ENCODE measurements around the gene TMEM18. TPM values are rescaled to one million over a fixed set of nuclear protein-coding genes. Genes with fewer than 3 reads are reported as not detected.

The TMEM18 gene
- total and polyA plus RNA-seq, 9 of the 15 experiments (the other 6 are each of a cell fraction or from before 2014, with no cell fraction given): 12.8 to 55.9 (median 21.8) TPM

- in situ Hi-C loops (cut with MboI): no loop called here
- Histone ChIP-seq H3K27ac (ENCODE audit: extremely low read depth, low read depth, low read length) (no peak overlapping the region), H3K79me2 (ENCODE audit: control insufficient read depth, insufficient read depth, low read length) (peaks cover 43% of the 10 kb centered on the region), H3K4me2 (ENCODE audit: insufficient read depth, low read length) (no peak overlapping the region), H2AFZ (ENCODE audit: low read depth, low read length) (no peak overlapping the region), H3K9me1 (ENCODE audit: control insufficient read depth, insufficient read depth, low read length) (peaks cover 12% of the 10 kb centered on the region), H3K4me1 (replicated peaks in 1 of 2; ENCODE audit: control insufficient read depth in 2 of 2, insufficient read depth in 2 of 2, low read length in 2 of 2) (peaks cover 6 to 15% of the 10 kb centered on the region in 2 experiments; a peak in 4 of 5 replicates), H3K4me3 (no peak overlapping the region), H3K9me3 (replicated peaks; ENCODE audit: control insufficient read depth, insufficient read depth, low read depth, low read length) (no peaks in the 10 kb centered on the region), H3K9ac (ENCODE audit: insufficient read depth in 1 of 2, low read depth in 2 of 2, low read length in 2 of 2) (0 out of 4 replicates have a peak overlapping the region, but pooled peaks of 1 of the 2 experiments have one; percentile 7), H4K20me1 (replicated peaks; ENCODE audit: control insufficient read depth, insufficient read depth, low read length) (peaks cover 24% of the 10 kb centered on the region), H3K27me3 (ENCODE audit: control insufficient read depth in 2 of 2, insufficient read depth in 2 of 2, low read length in 2 of 2) (no peaks in the 10 kb centered on the region), H3K36me3 (ENCODE audit: control insufficient read depth, insufficient read depth, low read length) (peaks cover 59% of the 10 kb centered on the region)
- CTCF ChIA-PET (ENCODE audit: low intra/inter-chr PET ratio): no interaction called here
- ATAC-seq (no peak), DNase-seq (ENCODE audit: extremely low read depth in 1 of 4, low spot score in 3 of 4) (no peak), FAIRE-seq (no peak)
- intact Hi-C loops (cut with micrococcal nuclease): no loop called here
- 69% methylated on average over 6 of the region's 7 CpGs for WGBS (ENCODE audit: insufficient coverage, low coverage, missing lambda C conversion rate)
- POLR2A ChIA-PET: interaction anchor here (1.3 kb wide), 1 partner anchor 17 kb away, joined by 3 read pairs; no protein-coding TSS in a partner anchor
- no TSS peak for BruUV-seq (replicated peaks)
- TF ChIP-seq CBX2 (IDR thresholded peaks at IDR 0.05; ENCODE audit: insufficient read depth, low read length, poor library complexity, severe bottlenecking): no peak
- TF ChIP-seq ZNF263 (CRISPR knock-in tag; IDR thresholded peaks at IDR 0.05; ENCODE audit: borderline replicate concordance): no peak
- TF ChIP-seq HDAC6 (IDR thresholded peaks at IDR 0.05; ENCODE audit: low read depth, low read length): no peak
- TF ChIP-seq ZNF133 (CRISPR knock-in tag; IDR thresholded peaks at IDR 0.05): no peak
- TF ChIP-seq TSC22D4 (tag; IDR thresholded peaks at IDR 0.05): no peak
Observed at GRCh38 chr2:673615-674320, 3.4 kb downstream of the TMEM18 start.

Measured in K562 (cell line).